ENCODE data around the gene DYNLRB2. TPM values are rescaled to one million over a fixed set of nuclear protein-coding genes. Genes with fewer than 3 reads are reported as not detected.

DYNLRB2 gene
- not detected in 2 replicates for total RNA-seq (ENCODE audit: low replicate concordance)

- H3K9me3 Mint-ChIP-seq = no peaks in the 10 kb centered on the region
- Histone ChIP-seq H3K4me3 (peak within 1 kb of the TSS; percentile 80), H3K36me3 (no peaks in the 10 kb centered on the region), H4K20me1 (ENCODE audit: low read depth) (no peaks in the 10 kb centered on the region), H3K27ac (no peak within 1 kb of the TSS), H3K4me2 (peak within 1 kb of the TSS; percentile 92), H3K4me1 (no peaks in the 10 kb centered on the region), H3K79me2 (ENCODE audit: low read depth) (no peaks in the 10 kb centered on the region), H2AFZ (replicated peaks) (peak within 1 kb of the TSS; percentile 98), H3K27me3 (peaks cover 88% of the 10 kb centered on the region), H3K9ac (no peak within 1 kb of the TSS), H3F3A (ENCODE audit: low read depth) (no peaks in the 10 kb centered on the region), H3K9me3 (ENCODE audit: low read depth) (no peaks in the 10 kb centered on the region)
- H3K36me3 Mint-ChIP-seq = no peaks in the 10 kb centered on the region
- no peak for TF ChIP-seq EZH2 (IDR thresholded peaks at IDR 0.05)
- no peak for TF ChIP-seq EZH2phosphoT487 (IDR thresholded peaks at IDR 0.05)
- TF ChIP-seq CTCF (IDR thresholded peaks at IDR 0.05) = no peak
- peak within 1 kb of the TSS; percentile 87 for H3K4me3 Mint-ChIP-seq
- peak; percentile 94 for DNase-seq (ENCODE audit: low spot score)
- H3K27ac Mint-ChIP-seq = peak within 1 kb of the TSS; percentile 76
- peaks cover 12% of the 10 kb centered on the region for H3K4me1 Mint-ChIP-seq
- H3K27me3 Mint-ChIP-seq (ENCODE audit: insufficient read depth, low read depth) = no peaks in the 10 kb centered on the region
Measured at GRCh38 chr16:80540516-80541305, at the start of gene DYNLRB2. DYNLRB2 (plus strand) TSS chr16:80540993; CDS start chr16:80541077, 84 bp downstream.

DNA sequence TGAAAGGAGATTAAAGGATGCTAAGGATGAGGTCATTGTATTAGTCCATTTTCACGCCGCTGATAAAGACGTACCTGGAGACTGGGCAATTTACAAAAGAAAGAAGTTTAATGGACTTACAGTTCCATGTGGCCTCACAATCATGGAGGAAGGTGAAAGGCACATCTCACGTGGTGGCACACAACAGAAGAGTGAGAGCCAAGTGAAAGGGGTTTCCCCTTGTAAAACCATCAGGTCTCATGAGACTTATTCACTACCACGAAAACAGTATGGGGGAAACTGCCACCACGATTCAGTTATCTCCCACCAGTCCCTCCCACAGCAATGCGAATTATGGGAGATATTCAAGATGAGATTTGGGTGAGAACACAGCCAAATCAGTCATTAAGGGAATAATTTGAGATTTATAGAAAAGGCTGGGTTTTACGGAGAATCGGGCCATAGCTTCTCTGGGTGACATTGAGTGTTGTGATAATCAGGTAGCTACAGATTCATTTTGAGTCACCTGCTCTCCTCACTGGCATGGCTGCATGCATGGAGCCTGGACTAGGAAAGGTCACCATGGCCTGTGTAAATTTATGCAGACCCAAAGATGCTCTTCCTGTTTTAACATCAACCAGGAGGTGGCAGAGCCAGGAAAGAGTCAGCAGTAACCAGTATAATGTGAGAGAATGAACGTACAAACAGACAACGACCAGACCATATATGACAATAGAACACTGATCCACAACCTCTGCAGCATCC is 40.5 kb upstream of the DYNLRB2 start:
- Histone ChIP-seq H3K4me3 (no peak overlapping the region), H3K9me3 (ENCODE audit: low read depth) (no peaks in the 10 kb centered on the region), H3K4me2 (no peak overlapping the region), H3K27me3 (no peaks in the 10 kb centered on the region), H3K36me3 (no peaks in the 10 kb centered on the region), H2AFZ (replicated peaks) (no peak overlapping the region), H3K9ac (no peak overlapping the region), H4K20me1 (ENCODE audit: low read depth) (no peaks in the 10 kb centered on the region), H3K27ac (no peak overlapping the region), H3F3A (ENCODE audit: low read depth) (no peaks in the 10 kb centered on the region), H3K4me1 (peaks cover 9% of the 10 kb centered on the region), H3K79me2 (ENCODE audit: low read depth) (no peaks in the 10 kb centered on the region)
- Mint-ChIP-seq H3K27ac (no peak overlapping the region), H3K4me3 (no peak overlapping the region), H3K27me3 (ENCODE audit: insufficient read depth, low read depth) (peaks cover 3% of the 10 kb centered on the region), H3K4me1 (peaks cover 8% of the 10 kb centered on the region), H3K36me3 (no peaks in the 10 kb centered on the region), H3K9me3 (peaks cover 2% of the 10 kb centered on the region)
- DNase-seq (ENCODE audit: low spot score) = no peak
- no peak for TF ChIP-seq EZH2phosphoT487 (IDR thresholded peaks at IDR 0.05)

DNA sequence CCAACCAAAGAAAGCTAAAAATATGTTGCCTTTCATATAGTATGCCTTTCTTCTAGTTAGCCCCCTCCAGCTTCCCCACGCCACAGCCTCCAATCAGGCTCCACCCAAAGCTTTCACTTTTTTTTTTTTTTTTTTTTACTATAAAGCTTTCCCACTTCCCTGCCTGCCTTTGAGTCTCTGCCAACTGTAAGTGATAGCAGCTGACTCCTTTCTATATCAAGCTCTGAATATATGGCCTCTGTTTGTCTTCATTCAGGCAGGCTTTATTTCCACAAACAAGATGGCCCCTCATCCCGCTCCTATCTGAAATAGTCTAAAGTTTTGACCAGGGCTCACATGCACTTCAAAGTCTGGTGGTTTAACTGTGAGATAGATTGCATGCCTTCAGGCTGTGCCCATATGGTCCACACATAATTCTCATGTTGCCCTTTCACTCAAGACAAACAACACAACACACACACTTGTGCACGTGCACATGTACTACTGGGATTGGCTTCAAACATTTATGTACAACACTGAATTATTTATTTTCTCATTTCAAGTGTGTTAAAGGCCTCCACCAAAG is 39.8 kb upstream of the DYNLRB2 start:
- no peak for DNase-seq (ENCODE audit: low spot score)
- H4K20me1 ChIP-seq (ENCODE audit: low read depth) = no peaks in the 10 kb centered on the region
- no peaks in the 10 kb centered on the region for H3F3A ChIP-seq (ENCODE audit: low read depth)
- Mint-ChIP-seq H3K4me3 (no peak overlapping the region), H3K4me1 (peaks cover 8% of the 10 kb centered on the region), H3K9me3 (peaks cover 2% of the 10 kb centered on the region), H3K36me3 (no peaks in the 10 kb centered on the region), H3K27me3 (ENCODE audit: insufficient read depth, low read depth) (peaks cover 3% of the 10 kb centered on the region), H3K27ac (no peak overlapping the region)
- H3K4me1 ChIP-seq = peaks cover 8% of the 10 kb centered on the region
- no peaks in the 10 kb centered on the region for H3K27me3 ChIP-seq
- no peak overlapping the region for H3K9ac ChIP-seq
- TF ChIP-seq EZH2 (IDR thresholded peaks at IDR 0.05) (no peak), EZH2phosphoT487 (IDR thresholded peaks at IDR 0.05) (no peak), CTCF (IDR thresholded peaks at IDR 0.05) (no peak)
- H3K4me2 ChIP-seq = no peak overlapping the region
- no peaks in the 10 kb centered on the region for H3K36me3 ChIP-seq
- no peak overlapping the region for H3K4me3 ChIP-seq
- H3K9me3 ChIP-seq (ENCODE audit: low read depth) = no peaks in the 10 kb centered on the region
- H3K79me2 ChIP-seq (ENCODE audit: low read depth) = no peaks in the 10 kb centered on the region
- H3K27ac ChIP-seq = no peak overlapping the region
- H2AFZ ChIP-seq (replicated peaks) = no peak overlapping the region

Measured in neural progenitor cell (in vitro differentiated cells).